ENCODE measurements around the gene CEBPA.

GRCh38 chr19:33301144-33301899 lies 1.0 kb downstream of the CEBPA start:
- TF ChIP-seq CTCF (IDR thresholded peaks at IDR 0.05; ENCODE audit: insufficient read depth, low read depth, low read length) (no peak), EZH2 (IDR thresholded peaks at IDR 0.05; ENCODE audit: insufficient read depth, low read length) (peak; percentile 90)

Measured in astrocyte (in vitro differentiated cells and primary cell).